Measurements from ENCODE around the gene NXF1. TPM values are rescaled to one million over a fixed set of nuclear protein-coding genes. Genes with fewer than 3 reads are reported as not detected.

NXF1 gene
- total and polyA plus RNA-seq, 3 donors from 2014 or later, result 88.3 to 98.7 (median 94.6) TPM

DNA sequence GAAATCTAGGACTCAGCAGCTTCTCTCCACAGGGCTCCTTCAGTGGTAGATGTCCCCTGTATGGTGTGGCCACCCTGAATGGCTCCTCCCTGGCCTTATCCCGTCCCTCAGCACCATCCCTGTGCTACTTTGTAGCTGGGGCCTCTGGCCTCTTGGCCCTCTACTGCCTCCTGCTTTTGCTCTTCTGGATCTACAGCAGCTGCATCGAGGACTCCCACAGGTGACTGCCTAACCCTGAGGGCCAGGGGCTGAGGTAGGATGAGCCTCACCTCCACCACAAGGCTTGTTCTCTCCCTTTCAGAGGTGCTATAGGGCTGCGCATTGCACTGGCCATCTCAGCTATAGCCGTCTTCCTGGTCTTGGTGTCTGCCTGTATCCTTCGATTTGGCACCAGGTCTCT is 16.2 kb downstream of the NXF1 start:
- 65% methylated on average over 5 of the region's 5 CpGs for WGBS, 2 donors
- no peak for DNase-seq
- TF ChIP-seq POLR2A (IDR thresholded peaks at IDR 0.05) (no peak), CTCF (IDR thresholded peaks at IDR 0.05) (no peak)
- intact Hi-C loops (cut with DNase I; ENCODE audit: low total_unique reads), result loop anchor here (10.0 kb wide), 1 partner anchor 66 kb away; no protein-coding TSS in a partner anchor
- Histone ChIP-seq H3K27me3 (no peaks in the 10 kb centered on the region), H3K27ac (no peak overlapping the region), H3K4me1 (peaks cover 29% of the 10 kb centered on the region), H3K36me3 (ENCODE audit: low read depth, missing control alignments) (no peaks in the 10 kb centered on the region), H3K9me3 (no peaks in the 10 kb centered on the region), H3K4me3 (no peak overlapping the region)

- Histone ChIP-seq H3K27ac (peak within 1 kb of the TSS; percentile 77 to 97), H3K9me3 (no peaks in the 10 kb centered on the region), H3K4me1 (peaks cover 22% of the 10 kb centered on the region), H3K36me3 (ENCODE audit: low read depth, missing control alignments) (no peaks in the 10 kb centered on the region), H3K27me3 (no peaks in the 10 kb centered on the region), H3K4me3 (peak within 1 kb of the TSS; percentile 80 to 98)
- DNase-seq, result peak; percentile 100
- WGBS, 2 donors, result 0 to 1% methylated on average over 2 to 56 of the region's 88 CpGs
- peak in 2 of 3 experiments; percentile 52 to 62 for TF ChIP-seq CTCF (IDR thresholded peaks at IDR 0.05)
- TF ChIP-seq POLR2A (IDR thresholded peaks at IDR 0.05), result peak; percentile 94
- intact Hi-C loops (cut with DNase I; ENCODE audit: low total_unique reads), result loop anchor here (10.0 kb wide), 1 partner anchor 68 kb away; no protein-coding TSS in a partner anchor
These were observed 18.1 kb downstream of the NXF1 start, which contains the start of gene TMEM179B for GRCh38 chr11:62787005-62787759. TSS of gene TMEM179B (plus strand) at chr11:62787402. CDS start at chr11:62787432, 30 bp downstream.

GRCh38 chr11:62786318-62787004 is 18.8 kb downstream of the NXF1 start:
- Histone ChIP-seq H3K4me1 (peaks cover 19% of the 10 kb centered on the region), H3K27ac (peak overlapping the region; percentile 77 to 97), H3K36me3 (ENCODE audit: low read depth, missing control alignments) (no peaks in the 10 kb centered on the region)

DNA sequence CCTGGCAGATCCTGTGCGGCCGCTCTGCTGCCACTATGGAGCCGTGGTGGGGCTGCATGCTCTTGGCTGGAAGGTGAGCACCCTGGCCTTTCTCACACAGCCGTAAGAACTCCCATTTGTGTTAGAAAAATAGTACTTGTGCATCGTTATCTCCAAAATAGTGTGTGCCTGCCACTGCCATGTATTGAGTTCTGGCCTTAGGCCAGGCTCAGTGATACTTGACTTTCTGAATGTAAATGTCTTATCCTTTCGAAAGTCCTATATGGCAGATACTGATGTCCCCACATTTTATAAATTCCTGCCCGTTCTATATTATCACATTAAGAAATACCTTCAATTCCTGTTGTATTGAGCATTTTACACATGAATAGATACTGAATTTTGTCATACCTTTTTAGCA is 22.5 kb downstream of the NXF1 start:
- 93 to 96% methylated on average over 7 of the region's 7 CpGs for WGBS, 2 donors
- H3K9me3 ChIP-seq, result no peaks in the 10 kb centered on the region
- peaks cover 7% of the 10 kb centered on the region for H3K4me1 ChIP-seq
- no peak overlapping the region for H3K4me3 ChIP-seq
- no peaks in the 10 kb centered on the region for H3K27me3 ChIP-seq
- intact Hi-C loops (cut with DNase I; ENCODE audit: low total_unique reads), result loop anchor here (10.0 kb wide), 1 partner anchor 72 kb away; no protein-coding TSS in a partner anchor
- no peak for DNase-seq
- no peak overlapping the region for H3K27ac ChIP-seq
- no peak for TF ChIP-seq POLR2A (IDR thresholded peaks at IDR 0.05)
- no peak for TF ChIP-seq CTCF (IDR thresholded peaks at IDR 0.05)
- H3K36me3 ChIP-seq (ENCODE audit: low read depth, missing control alignments), result no peaks in the 10 kb centered on the region

More at GRCh38 chr11:62786318-62787004, 18.8 kb downstream of the NXF1 start:
- TF ChIP-seq POLR2A (IDR thresholded peaks at IDR 0.05) (no peak), CTCF (IDR thresholded peaks at IDR 0.05) (peak; percentile 91 to 99 (median 98))
- Histone ChIP-seq H3K4me3 (peak overlapping the region; percentile 80 to 98), H3K27me3 (no peaks in the 10 kb centered on the region), H3K9me3 (no peaks in the 10 kb centered on the region)
- WGBS, 2 donors, result 1 to 13% methylated on average over 2 to 29 of the region's 51 CpGs
- intact Hi-C loops (cut with DNase I; ENCODE audit: low total_unique reads), result loop anchor here (10.0 kb wide), 1 partner anchor 68 kb away; no protein-coding TSS in a partner anchor
- peak; percentile 93 for DNase-seq
